GM23338 (cell line): Measurements from ENCODE around the gene UBE2V1. TPM values are rescaled to one million over a fixed set of nuclear protein-coding genes. Genes with fewer than 3 reads are reported as not detected.

Experiments
- ATAC-seq: fragments of 200-7000 bp; cut with Tn5 transposase; 3 replicates; pipeline ENCODE4 v1.9.1; 2020
- DNase-seq: peaks from one replicate; pipeline ENCODE4 v3.0.0-alpha.2; 2015; ENCODE audit warnings: low spot score
- H2AFZ ChIP-seq: fragments of 200-600 bp; sonication (generic); 2 replicates; pipeline ENCODE4 v1.8.0; 2016; ENCODE audit warnings: antibody characterized with exemption, mild to moderate bottlenecking, moderate library complexity
- H3F3A ChIP-seq: fragments of 200-600 bp; sonication (generic); replicated peaks from 2 replicates; pipeline ENCODE4 v1.8.0; 2017; ENCODE audit warnings: antibody characterized with exemption, mixed run types, low read depth
- H3K27ac ChIP-seq: fragments of 200-600 bp; sonication (generic); 2 replicates; pipeline ENCODE4 v1.6.1; 2016; ENCODE audit warnings: low read depth
- H3K27me3 ChIP-seq: fragments of 200-600 bp; sonication (generic); 2 replicates; pipeline ENCODE4 v1.8.0; 2016; ENCODE audit warnings: mild to moderate bottlenecking, mixed run types, moderate library complexity; ENCODE audit not compliant: insufficient read depth
- H3K36me3 ChIP-seq: fragments of 200-600 bp; sonication (generic); 2 replicates; pipeline ENCODE4 v1.8.0; 2016; ENCODE audit warnings: mild to moderate bottlenecking; ENCODE audit not compliant: insufficient read depth
- H3K4me1 ChIP-seq: fragments of 200-600 bp; sonication (generic); 2 replicates; pipeline ENCODE4 v1.8.0; 2016; ENCODE audit warnings: mild to moderate bottlenecking, moderate library complexity; ENCODE audit not compliant: insufficient read depth
- H3K4me2 ChIP-seq: fragments of 200-600 bp; sonication (generic); 2 replicates; pipeline ENCODE4 v1.7.1; 2017; ENCODE audit warnings: mixed run types
- H3K4me3 ChIP-seq: fragments of 200-600 bp; sonication (generic); 2 replicates; pipeline ENCODE4 v1.6.1; 2016; ENCODE audit warnings: mixed run types
- H3K79me2 ChIP-seq: fragments of 200-600 bp; sonication (generic); replicated peaks from 2 replicates; pipeline ENCODE4 v1.8.0; 2017; ENCODE audit warnings: mild to moderate bottlenecking; ENCODE audit not compliant: insufficient read depth
- H3K9me2 ChIP-seq: fragments of 200-600 bp; sonication (generic); 2 replicates; pipeline ENCODE4 v1.8.0; 2017; ENCODE audit not compliant: insufficient read depth
- H4K20me1 ChIP-seq: fragments of 200-600 bp; sonication (generic); replicated peaks from 2 replicates; pipeline ENCODE4 v1.8.0; 2017; ENCODE audit warnings: mild to moderate bottlenecking; ENCODE audit not compliant: insufficient read depth
- H3K27ac Mint-ChIP-seq: 2 replicates; pipeline ENCODE4 v1.8.0; 2020; ENCODE audit warnings: inconsistent platforms, mild to moderate bottlenecking, moderate library complexity, mixed read lengths
- H3K27me3 Mint-ChIP-seq: 3 replicates; pipeline ENCODE4 v1.8.0; 2022; ENCODE audit warnings: low read depth, mild to moderate bottlenecking, moderate library complexity, mixed read lengths, inconsistent platforms; ENCODE audit not compliant: insufficient read depth, poor library complexity
- H3K36me3 Mint-ChIP-seq: 3 replicates; pipeline ENCODE4 v1.8.0; 2021; ENCODE audit warnings: low read depth, mild to moderate bottlenecking, inconsistent platforms, moderate library complexity, mixed read lengths
- H3K4me1 Mint-ChIP-seq: 3 replicates; pipeline ENCODE4 v1.8.0; 2020; ENCODE audit warnings: mild to moderate bottlenecking, inconsistent platforms, mixed read lengths
- H3K4me3 Mint-ChIP-seq: 3 replicates; pipeline ENCODE4 v1.8.0; 2021; ENCODE audit warnings: moderate library complexity, mild to moderate bottlenecking, inconsistent platforms, mixed read lengths
- H3K9me3 Mint-ChIP-seq: 3 replicates; pipeline ENCODE4 v1.8.0; 2020; ENCODE audit warnings: moderate library complexity, mild to moderate bottlenecking, inconsistent platforms, mixed read lengths
- CREB1 ChIP-seq: fragments of 250-450 bp; sonication (Bioruptor Pico); IDR thresholded peaks from 2 replicates; pipeline ENCODE4 v1.5.0; 2020; ENCODE audit warnings: low read depth, mild to moderate bottlenecking, moderate library complexity
- CTCF ChIP-seq, 2 experiments: fragments of 200-600 bp in 1 of 2; sonication (generic) in 1 of 2; conservative IDR thresholded peaks; 2 replicates each; pipeline versions ENCODE4 v1.5.1 to v1.6.1; 2016 to 2017; ENCODE audit warnings: antibody characterized with exemption in 2 of 2, low read depth in 2 of 2, mild to moderate bottlenecking in 2 of 2, moderate library complexity in 1 of 2
- ETS1 ChIP-seq: IDR thresholded peaks from 2 replicates; pipeline ENCODE4 v1.6.1; 2016; ENCODE audit warnings: antibody characterized with exemption
- EZH2 ChIP-seq: fragments of 200-600 bp; sonication (generic); IDR thresholded peaks from one replicate; pipeline ENCODE4 v1.8.0; 2017; ENCODE audit warnings: antibody characterized with exemption, mild to moderate bottlenecking, low read depth; ENCODE audit not compliant: unreplicated experiment
- JUNB ChIP-seq: IDR thresholded peaks from one replicate; pipeline ENCODE4 v1.6.1; 2016; ENCODE audit warnings: antibody characterized with exemption; ENCODE audit not compliant: unreplicated experiment
- POLR2AphosphoS5 ChIP-seq: IDR thresholded peaks from 2 replicates; pipeline ENCODE4 v1.6.1; 2016; ENCODE audit warnings: antibody characterized with exemption, low read depth
- REST ChIP-seq: IDR thresholded peaks from one replicate; pipeline ENCODE4 v1.6.1; 2018; ENCODE audit warnings: antibody characterized with exemption; ENCODE audit not compliant: unreplicated experiment
- ZNF114 ChIP-seq: fragments of 250-450 bp; sonication (Bioruptor Pico); IDR thresholded peaks from 2 replicates; pipeline ENCODE4 v1.5.0; 2020; ENCODE audit warnings: mild to moderate bottlenecking, moderate library complexity
- ZNF331 ChIP-seq: fragments of 250-450 bp; sonication (Bioruptor Pico); IDR thresholded peaks from 2 replicates; pipeline ENCODE4 v1.5.0; 2020; ENCODE audit warnings: low read depth, mild to moderate bottlenecking, moderate library complexity
- ZNF462 ChIP-seq: fragments of 250-450 bp; sonication (Bioruptor Pico); IDR thresholded peaks from 2 replicates; pipeline ENCODE4 v1.5.0; 2020; ENCODE audit warnings: mild to moderate bottlenecking, moderate library complexity
- polyA plus RNA-seq: library from polyadenylated mRNA; unstranded; fragments of >200 nt; fragmentation: Nextera tagmentation; extraction: Ambion mirVana; gene quantifications from 2 replicates; pipeline ENCODE4 v1.2.1, GENCODE V29; 2016
- total RNA-seq: library from RNA; depleted of rRNA; stranded (reverse); fragments of >200 nt; shearing (Covaris generic); gene quantifications from 2 replicates; pipeline ENCODE4 v1.2.3, GENCODE V29; 2014

The UBE2V1 gene
- total and polyA plus RNA-seq, 2 experiments from 2014 or later: 105 to 302 TPM

- no peak for TF ChIP-seq CTCF (conservative IDR thresholded peaks at IDR 0.05; ENCODE audit: low read depth in 2 of 2)
- no peak for TF ChIP-seq ZNF462 (CRISPR knock-in tag)
- no peak for TF ChIP-seq ETS1
- TF ChIP-seq ZNF331 (CRISPR knock-in tag): no peak
- TF ChIP-seq JUNB: no peak
- TF ChIP-seq ZNF114 (CRISPR knock-in tag): no peak
Observed at GRCh38 chr20:50133041-50133440, 20.1 kb upstream of the UBE2V1 start (continued).

- H4K20me1 ChIP-seq: peaks cover 5% of the 10 kb centered on the region
- no peaks in the 10 kb centered on the region for H3K9me3 Mint-ChIP-seq
- no peak overlapping the region for H3K27ac Mint-ChIP-seq
- H3K4me3 ChIP-seq: no peak overlapping the region
- no peak for DNase-seq
- no peak overlapping the region for H3K4me3 Mint-ChIP-seq
- H3K27me3 ChIP-seq: no peaks in the 10 kb centered on the region
- ATAC-seq: no peak
- no peaks in the 10 kb centered on the region for H3K4me1 ChIP-seq
- no peaks in the 10 kb centered on the region; the same call in 1 of the 2 replicates for H3K79me2 ChIP-seq
- no peaks in the 10 kb centered on the region; the same call in 1 of the 2 replicates for H3K36me3 ChIP-seq
- no peaks in the 10 kb centered on the region for H3K9me2 ChIP-seq
- no peak overlapping the region for H3K27ac ChIP-seq
- H3K4me2 ChIP-seq: no peak overlapping the region
- peaks cover 49% of the 10 kb centered on the region for H3K36me3 Mint-ChIP-seq
- H3K4me1 Mint-ChIP-seq: peaks cover 4% of the 10 kb centered on the region; the same call in 2 of the 3 replicates
- no peaks in the 10 kb centered on the region for H3F3A ChIP-seq
- H3K27me3 Mint-ChIP-seq: peaks cover 7% of the 10 kb centered on the region
- no peak overlapping the region for H2AFZ ChIP-seq
- TF ChIP-seq ZNF114 (CRISPR knock-in tag) (no peak), POLR2AphosphoS5 (no peak), REST (no peak), JUNB (no peak), CREB1 (CRISPR knock-in tag) (no peak), ZNF331 (CRISPR knock-in tag) (no peak), EZH2 (no peak)
Observed at GRCh38 chr20:50130995-50131394, 18.0 kb upstream of the UBE2V1 start.
